HG03159 (cell line): ENCODE data around the gene SLC16A7.

Experiments
- ATAC-seq: cut with Tn5 transposase; IDR thresholded peaks from one replicate; pipeline ENCODE4 v1.9.1; 2021; ENCODE audit warnings: mild to moderate bottlenecking, moderate library complexity; ENCODE audit not compliant: unreplicated experiment

The SLC16A7 gene

DNA sequence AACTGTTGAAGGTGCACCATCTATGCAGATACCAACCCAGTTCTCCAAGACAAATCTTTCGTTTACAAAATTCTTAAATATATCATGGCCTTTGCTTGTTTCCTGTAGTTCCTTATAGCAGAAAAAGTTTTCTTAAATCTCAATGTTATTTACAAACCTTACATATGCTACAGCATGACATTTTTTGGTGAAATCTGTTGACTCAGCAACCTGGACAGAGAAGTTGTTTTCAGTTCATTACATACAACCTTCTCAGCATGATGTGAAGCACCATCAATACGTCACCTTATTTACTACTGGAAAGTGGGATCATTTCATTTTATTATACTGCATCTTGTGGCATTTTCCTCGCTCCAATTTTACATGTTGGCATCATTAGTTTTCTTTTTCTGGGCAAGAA, 231.9 kb downstream of the SLC16A7 start:
- ATAC-seq: no peak

DNA sequence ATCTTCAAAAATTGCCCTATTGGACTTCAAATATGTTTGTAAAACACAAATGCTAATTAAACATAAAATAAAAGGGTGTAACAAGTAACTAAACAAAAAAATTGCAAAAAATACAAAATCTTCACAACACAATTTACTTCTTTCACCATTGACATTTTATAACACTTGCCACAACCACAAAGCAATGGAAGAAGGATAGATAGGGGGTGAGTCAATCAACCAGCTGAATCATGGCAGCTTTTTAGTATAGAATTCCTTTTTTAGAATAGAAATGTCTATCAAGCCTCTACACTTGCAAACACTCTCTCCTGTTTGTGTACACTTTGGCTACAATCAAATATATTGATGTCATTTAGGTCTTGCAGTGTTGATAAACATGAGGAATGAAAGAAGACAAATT, 232.7 kb downstream of the SLC16A7 start:
- ATAC-seq: no peak

DNA sequence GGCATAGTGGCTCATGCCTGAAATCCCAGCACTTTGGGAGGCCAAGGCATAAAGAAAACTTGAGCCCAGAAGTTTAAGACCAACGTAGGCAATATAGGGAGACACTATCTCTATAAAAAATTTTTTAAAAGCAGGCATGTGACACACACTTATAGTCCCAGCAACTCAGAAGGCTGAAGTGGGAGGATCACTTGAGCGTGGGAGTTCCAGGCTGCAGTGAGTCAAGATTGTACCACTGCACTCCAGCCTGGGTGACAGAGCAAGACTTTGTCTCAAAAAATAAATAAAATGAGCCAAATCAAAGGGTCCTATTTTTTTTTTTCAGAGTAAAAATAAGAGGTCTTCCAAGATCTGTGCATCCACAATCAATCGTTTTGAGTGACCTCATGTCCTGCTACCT, 237.6 kb downstream of the SLC16A7 start:
- ATAC-seq: no peak

DNA sequence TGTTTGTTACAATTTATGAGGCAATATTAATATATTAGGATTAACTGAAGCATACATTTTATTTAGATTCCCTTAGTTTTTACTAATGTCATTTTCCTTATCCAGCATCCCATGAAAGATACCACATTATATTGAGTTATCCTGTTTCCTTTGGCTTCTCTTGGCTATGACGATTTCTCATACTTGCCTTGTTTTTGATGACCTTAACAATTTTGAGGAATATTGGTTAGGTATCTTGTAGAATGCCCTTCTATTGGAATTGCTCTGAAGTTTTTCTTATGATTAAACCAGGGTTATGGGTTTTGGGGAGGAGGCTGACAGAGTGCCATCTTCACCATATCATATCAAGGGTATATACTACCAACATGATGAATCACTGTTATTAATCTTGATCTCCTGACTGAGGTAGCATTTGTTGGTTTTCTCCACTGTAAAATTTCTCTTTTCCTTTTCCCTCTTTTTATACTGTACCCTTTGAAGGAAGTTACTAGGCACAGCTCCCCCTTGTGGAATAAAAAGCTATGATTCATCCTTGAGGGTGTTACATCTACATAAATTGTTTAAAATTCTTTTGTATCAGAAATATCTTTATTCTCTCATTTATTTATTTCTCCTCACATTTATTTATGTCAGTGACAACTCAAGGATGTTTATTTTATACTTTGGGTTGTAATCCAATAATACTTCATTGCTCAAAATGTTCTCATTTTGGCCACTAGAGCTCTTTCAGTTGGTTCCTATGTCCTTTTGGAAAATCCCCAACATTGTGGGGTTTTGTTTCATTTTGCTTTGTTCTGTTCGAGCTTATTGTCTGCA, 239.0 kb downstream of the SLC16A7 start:
- ATAC-seq: peak; percentile 74
